Hepatocyte (in vitro differentiated cells): ENCODE measurements around the gene ACER1. TPM values are rescaled to one million over a fixed set of nuclear protein-coding genes. Genes with fewer than 3 reads are reported as not detected.

Experiments used
- DNase-seq: peaks from one replicate; pipeline ENCODE4 v3.0.0-alpha.2; 2016; ENCODE audit warnings: low spot score
- H2AFZ ChIP-seq: fragments of 200-600 bp; sonication (generic); 2 replicates; pipeline ENCODE4 v1.6.0; 2016; ENCODE audit warnings: antibody characterized with exemption, mild to moderate bottlenecking
- H3K27ac ChIP-seq: fragments of 200-600 bp; sonication (generic); 2 replicates; pipeline ENCODE4 v1.5.1; 2016; ENCODE audit warnings: mild to moderate bottlenecking
- H3K27me3 ChIP-seq: fragments of 200-600 bp; sonication (generic); 2 replicates; pipeline ENCODE4 v1.6.1; 2016
- H3K36me3 ChIP-seq: fragments of 200-600 bp; sonication (generic); replicated peaks from 2 replicates; pipeline ENCODE4 v1.5.1; 2016; ENCODE audit warnings: low read depth; ENCODE audit not compliant: insufficient read depth
- H3K4me1 ChIP-seq: fragments of 200-600 bp; sonication (generic); 2 replicates; pipeline ENCODE4 v1.5.1; 2016; ENCODE audit warnings: mild to moderate bottlenecking, moderate library complexity; ENCODE audit not compliant: insufficient read depth
- H3K4me2 ChIP-seq: fragments of 200-600 bp; sonication (generic); 2 replicates; pipeline ENCODE4 v1.6.0; 2016
- H3K4me3 ChIP-seq: fragments of 200-600 bp; sonication (generic); 2 replicates; pipeline ENCODE4 v1.5.1; 2016; ENCODE audit warnings: mild to moderate bottlenecking
- H3K79me2 ChIP-seq: fragments of 200-600 bp; sonication (generic); 2 replicates; pipeline ENCODE4 v1.6.0; 2017; ENCODE audit warnings: mild to moderate bottlenecking
- H3K9me2 ChIP-seq: fragments of 200-600 bp; sonication (generic); replicated peaks from 2 replicates; pipeline ENCODE4 v1.6.0; 2017; ENCODE audit warnings: mild to moderate bottlenecking; ENCODE audit not compliant: insufficient read depth
- H3K9me3 ChIP-seq: fragments of 200-600 bp; sonication (generic); 2 replicates; pipeline ENCODE4 v1.5.1; 2016; ENCODE audit warnings: low read depth, mild to moderate bottlenecking
- H4K20me1 ChIP-seq: fragments of 200-600 bp; sonication (generic); 2 replicates; pipeline ENCODE4 v1.6.0; 2016; ENCODE audit warnings: mild to moderate bottlenecking; ENCODE audit not compliant: insufficient read depth, poor library complexity, severe bottlenecking
- CTCF ChIP-seq: fragments of 200-600 bp; sonication (generic); IDR thresholded peaks from 2 replicates; pipeline ENCODE4 v1.5.1; 2016; ENCODE audit warnings: antibody characterized with exemption, mild to moderate bottlenecking; ENCODE audit not compliant: poor library complexity
- EZH2 ChIP-seq: fragments of 200-600 bp; sonication (generic); IDR thresholded peaks from 2 replicates; pipeline ENCODE4 v1.6.1; 2016; ENCODE audit warnings: antibody characterized with exemption, mild to moderate bottlenecking, borderline replicate concordance
- EZH2phosphoT487 ChIP-seq: fragments of 200-600 bp; sonication (generic); IDR thresholded peaks from one replicate; pipeline ENCODE4 v1.6.1; 2018; ENCODE audit warnings: antibody characterized with exemption, mild to moderate bottlenecking, low read depth, moderate library complexity; ENCODE audit not compliant: unreplicated experiment, severe bottlenecking
- WGBS: methylation state at CpG from one replicate; pipeline ENCODE4 v1.1.6; 2016; ENCODE audit warnings: low lambda C conversion rate; ENCODE audit errors: missing lambda C conversion rate; 5-methylcytosine and 5-hydroxymethylcytosine counted together
- polyA plus RNA-seq: library from polyadenylated mRNA; unstranded; fragments of >200 nt; fragmentation: Nextera tagmentation; extraction: Ambion mirVana; gene quantifications from 2 replicates; pipeline ENCODE4 v1.2.1, GENCODE V29; 2016
- total RNA-seq: library from RNA; depleted of rRNA; stranded (reverse); fragments of >200 nt; gene quantifications from 2 replicates; pipeline ENCODE4 v1.2.3, GENCODE V29; 2014

ACER1 gene
- total RNA-seq: not detected in 2 replicates
- not detected in 2 replicates for polyA plus RNA-seq

- Histone ChIP-seq H3K36me3 (no peaks in the 10 kb centered on the region), H4K20me1 (no peaks in the 10 kb centered on the region), H3K27ac (no peak within 1 kb of the TSS), H3K4me2 (no peak within 1 kb of the TSS), H3K79me2 (no peaks in the 10 kb centered on the region), H3K4me3 (no peak within 1 kb of the TSS), H3K4me1 (no peaks in the 10 kb centered on the region), H2AFZ (no peak within 1 kb of the TSS), H3K9me3 (no peaks in the 10 kb centered on the region), H3K27me3 (no peaks in the 10 kb centered on the region), H3K9me2 (no peaks in the 10 kb centered on the region)
- WGBS: 82% methylated on average over 17 of the region's 17 CpGs
- no peak for TF ChIP-seq EZH2
- no peak for TF ChIP-seq CTCF
- DNase-seq: no peak
These were observed at the start of gene ACER1 for GRCh38 chr19:6333439-6333838. ACER1 (minus strand) TSS chr19:6333612; CDS start chr19:6333551, 61 bp downstream.

GRCh38 chr19:6383188-6383587 lies 49.8 kb upstream of the ACER1 start:
- Histone ChIP-seq H3K79me2 (no peaks in the 10 kb centered on the region), H3K4me2 (no peak overlapping the region), H3K9me3 (no peaks in the 10 kb centered on the region), H3K4me1 (no peaks in the 10 kb centered on the region), H3K27ac (no peak overlapping the region), H3K36me3 (no peaks in the 10 kb centered on the region), H2AFZ (no peak overlapping the region), H3K27me3 (no peaks in the 10 kb centered on the region), H3K4me3 (no peak overlapping the region), H3K9me2 (no peaks in the 10 kb centered on the region), H4K20me1 (no peaks in the 10 kb centered on the region)
- TF ChIP-seq CTCF (no peak), EZH2phosphoT487 (no peak), EZH2 (no peak)
- 98% methylated on average over 18 of the region's 19 CpGs for WGBS
- DNase-seq: no peak

- Histone ChIP-seq H3K4me2 (no peak overlapping the region), H3K27me3 (no peaks in the 10 kb centered on the region), H3K4me3 (no peak overlapping the region), H3K79me2 (no peaks in the 10 kb centered on the region), H3K4me1 (no peaks in the 10 kb centered on the region), H3K9me2 (no peaks in the 10 kb centered on the region), H3K36me3 (no peaks in the 10 kb centered on the region), H2AFZ (no peak overlapping the region), H3K27ac (no peak overlapping the region), H4K20me1 (no peaks in the 10 kb centered on the region), H3K9me3 (no peaks in the 10 kb centered on the region)
- no peak for DNase-seq
- TF ChIP-seq EZH2: no peak
- no peak for TF ChIP-seq CTCF
- no peak for TF ChIP-seq EZH2phosphoT487
- 95% methylated on average over 35 of the region's 40 CpGs for WGBS
These were observed 47.8 kb upstream of the ACER1 start for GRCh38 chr19:6381030-6381750.
